Fibroblast of gingiva (primary cell): ENCODE results near the gene STPG3.
"Not testable (repeated sequence)": the region's sequence is repeated elsewhere in the genome, so short reads cannot be mapped to it uniquely, and the experiment has no call there.

Experiments used
- DNase-seq: peaks from one replicate; pipeline ENCODE4 v3.0.0-alpha.2; 2011; ENCODE audit warnings: low read depth

The STPG3 gene

DNA sequence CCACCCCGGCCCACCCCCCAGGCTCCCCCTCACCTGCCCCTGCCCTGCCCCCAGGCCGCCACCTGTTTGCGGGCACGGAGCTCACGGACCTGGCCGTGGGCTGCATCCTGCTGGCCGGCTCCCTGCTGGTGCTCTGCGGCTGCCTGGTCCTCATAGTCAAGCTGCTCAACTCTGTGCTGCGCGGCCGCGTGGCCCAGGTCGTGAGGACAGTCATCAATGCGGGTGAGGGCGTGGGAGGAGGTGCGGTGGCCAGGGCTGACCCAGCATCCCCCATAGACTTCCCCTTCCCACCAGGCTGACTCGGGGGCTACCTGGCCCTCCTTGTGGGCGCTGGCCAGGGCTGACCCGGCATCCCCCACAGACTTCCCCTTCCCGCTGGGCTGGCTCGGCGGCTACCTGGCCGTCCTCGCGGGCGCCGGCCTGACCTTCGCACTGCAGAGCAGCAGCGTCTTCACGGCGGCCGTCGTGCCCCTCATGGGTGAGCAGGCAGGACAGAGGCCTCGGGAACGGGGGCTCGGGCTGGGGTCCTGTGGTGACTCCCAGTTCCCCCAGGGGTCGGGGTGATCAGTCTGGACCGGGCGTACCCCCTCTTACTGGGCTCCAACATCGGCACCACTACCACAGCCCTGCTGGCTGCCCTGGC, 16.9 kb upstream of the STPG3 start:
- no peak for DNase-seq

DNA sequence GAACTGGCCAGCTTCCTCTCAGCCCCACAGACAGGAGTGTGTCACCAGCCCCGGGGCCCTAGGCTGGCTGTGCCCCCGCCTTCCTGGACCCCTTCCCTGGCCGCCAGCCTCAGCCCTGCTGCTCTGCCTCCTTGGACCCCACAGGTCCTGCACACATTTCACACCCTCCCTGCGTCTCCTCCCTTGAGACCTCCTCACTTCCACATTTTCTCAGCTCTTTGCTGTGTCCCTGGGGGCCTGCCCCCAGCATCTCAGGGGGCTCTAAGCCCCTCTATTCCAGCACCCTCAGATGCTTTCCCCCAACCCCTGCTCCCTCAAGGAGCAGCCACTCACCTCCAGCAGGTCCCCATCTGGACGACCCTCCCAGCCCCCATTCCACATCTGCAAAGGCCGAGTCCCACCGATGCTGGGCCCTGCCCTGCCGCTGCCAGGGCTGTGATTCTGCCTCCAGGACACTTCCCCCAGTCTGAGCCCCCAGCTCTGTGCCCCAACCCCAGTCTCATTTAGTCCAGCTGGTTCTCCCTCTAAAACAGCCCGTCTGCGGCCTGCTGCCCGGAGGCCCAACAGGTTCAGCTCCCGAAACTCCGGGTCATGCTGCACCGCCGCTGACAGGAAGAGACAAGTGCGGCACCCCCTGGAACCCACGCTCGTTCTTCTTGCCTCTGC, 16.2 kb upstream of the STPG3 start:
- DNase-seq, result no peak

DNA sequence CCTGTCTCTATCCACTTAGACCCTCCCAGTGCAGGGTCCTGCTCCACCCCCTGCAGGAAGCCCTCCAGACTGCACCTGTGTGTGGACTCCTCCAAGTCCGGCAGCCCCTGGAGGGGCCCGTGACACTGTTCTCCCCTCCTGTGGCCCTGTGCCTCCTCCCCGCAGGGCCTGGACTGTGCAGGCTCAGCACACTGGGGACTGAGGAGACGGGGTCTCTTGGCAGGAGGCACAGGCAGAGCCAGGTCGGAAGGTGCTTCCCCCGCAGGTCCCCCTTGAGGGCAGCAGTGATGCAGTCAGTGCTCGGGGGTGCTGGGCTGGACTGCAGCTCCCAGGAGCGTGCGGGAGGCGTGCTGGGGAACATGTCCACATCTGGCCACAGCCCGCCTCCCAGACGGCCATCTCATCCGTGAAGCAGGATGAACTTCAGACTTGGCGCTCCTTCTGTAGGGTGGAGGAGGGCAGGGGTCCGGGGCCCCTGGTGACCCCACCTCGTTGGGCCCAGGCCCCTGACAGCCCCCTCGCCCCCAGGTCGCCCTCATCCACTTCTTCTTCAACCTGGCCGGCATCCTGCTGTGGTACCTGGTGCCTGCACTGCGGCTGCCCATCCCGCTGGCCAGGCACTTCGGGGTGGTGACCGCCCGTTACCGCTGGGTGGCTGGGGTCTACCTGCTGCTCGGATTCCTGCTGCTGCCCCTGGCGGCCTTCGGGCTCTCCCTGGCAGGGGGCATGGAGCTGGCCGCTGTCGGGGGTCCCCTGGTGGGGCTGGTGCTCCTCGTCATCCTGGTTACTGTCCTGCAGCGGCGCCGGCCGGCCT, 15.5 kb upstream of the STPG3 start:
- DNase-seq, result no peak

- DNase-seq, result peak; percentile 39
Observed at GRCh38 chr9:137236238-137236935, 14.7 kb upstream of the STPG3 start.

- DNase-seq, result no peak
Observed at GRCh38 chr9:137236936-137237421, 14.1 kb upstream of the STPG3 start.

- DNase-seq, result no peak
Observed at GRCh38 chr9:137237759-137238726, 13.0 kb upstream of the STPG3 start.

- not testable (repeated sequence) for DNase-seq
Observed at GRCh38 chr9:137239541-137240200, 11.4 kb upstream of the STPG3 start.

DNA sequence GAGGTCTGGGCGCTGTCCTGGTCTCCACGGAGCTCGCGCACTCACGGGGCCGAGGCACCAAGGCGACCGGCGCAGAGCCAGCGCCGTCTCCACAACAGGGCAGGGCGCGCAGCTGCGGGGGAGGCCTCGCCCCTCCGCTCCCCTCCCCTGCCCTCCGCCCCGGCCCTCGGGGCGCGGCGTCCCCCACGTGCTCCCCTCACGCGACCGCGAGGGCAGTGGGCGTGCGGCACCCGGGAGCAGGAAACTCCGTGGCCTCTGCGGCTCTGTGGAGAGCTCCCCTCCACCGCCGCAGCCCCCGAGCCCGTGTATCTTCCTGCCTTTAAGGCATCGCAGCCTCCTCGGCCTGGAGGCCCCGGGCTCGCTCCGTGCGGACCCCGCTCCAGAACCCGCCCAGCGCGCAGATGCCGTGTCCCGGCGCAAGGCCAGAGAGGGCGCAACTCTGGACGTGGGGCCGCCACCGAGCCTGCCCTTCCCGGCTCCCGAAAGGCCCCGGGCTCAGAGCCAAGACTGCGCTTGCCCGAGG, 10.7 kb upstream of the STPG3 start:
- DNase-seq, result peak; percentile 88

GRCh38 chr9:137240841-137241489, 10.1 kb upstream of the STPG3 start, which contains the start of gene TUBB4B:
TSS of gene TUBB4B (plus strand) at chr9:137241287. CDS start at chr9:137241361, 74 bp downstream.
- DNase-seq, result peak; percentile 100

DNA sequence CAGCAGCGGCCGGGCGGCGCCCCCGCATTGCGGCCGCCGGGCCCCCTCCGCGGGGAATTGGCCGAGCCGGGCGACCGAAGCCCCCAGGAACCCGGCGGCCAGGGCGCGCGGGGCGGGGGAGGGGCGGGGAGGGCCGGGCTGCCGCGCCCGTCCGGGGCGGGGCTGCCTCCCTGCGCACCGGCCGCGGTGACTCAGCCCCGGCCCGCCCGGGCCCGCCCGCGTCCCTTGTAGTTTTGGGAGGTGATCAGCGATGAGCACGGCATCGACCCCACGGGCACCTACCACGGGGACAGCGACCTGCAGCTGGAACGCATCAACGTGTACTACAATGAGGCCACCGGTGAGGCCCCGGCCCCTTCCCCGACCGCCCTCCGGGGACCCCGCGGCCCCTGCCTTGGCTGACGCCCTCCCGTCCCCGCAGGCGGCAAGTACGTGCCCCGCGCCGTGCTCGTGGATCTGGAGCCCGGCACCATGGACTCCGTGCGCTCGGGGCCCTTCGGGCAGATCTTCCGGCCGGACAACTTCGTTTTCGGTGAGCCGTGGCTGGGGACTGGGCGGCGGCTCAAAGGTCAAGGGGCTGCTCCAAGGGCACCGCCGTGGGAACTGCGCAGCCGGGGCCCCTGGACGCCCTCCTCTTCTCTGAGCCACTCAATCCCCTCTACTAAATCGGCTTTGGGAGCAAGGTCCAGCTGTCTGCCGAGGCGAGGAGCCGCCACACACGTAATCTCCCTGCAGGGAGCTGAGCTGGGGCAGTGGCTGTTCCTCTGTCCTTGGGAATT, 9.4 kb upstream of the STPG3 start:
- DNase-seq, result peak; percentile 31

DNA sequence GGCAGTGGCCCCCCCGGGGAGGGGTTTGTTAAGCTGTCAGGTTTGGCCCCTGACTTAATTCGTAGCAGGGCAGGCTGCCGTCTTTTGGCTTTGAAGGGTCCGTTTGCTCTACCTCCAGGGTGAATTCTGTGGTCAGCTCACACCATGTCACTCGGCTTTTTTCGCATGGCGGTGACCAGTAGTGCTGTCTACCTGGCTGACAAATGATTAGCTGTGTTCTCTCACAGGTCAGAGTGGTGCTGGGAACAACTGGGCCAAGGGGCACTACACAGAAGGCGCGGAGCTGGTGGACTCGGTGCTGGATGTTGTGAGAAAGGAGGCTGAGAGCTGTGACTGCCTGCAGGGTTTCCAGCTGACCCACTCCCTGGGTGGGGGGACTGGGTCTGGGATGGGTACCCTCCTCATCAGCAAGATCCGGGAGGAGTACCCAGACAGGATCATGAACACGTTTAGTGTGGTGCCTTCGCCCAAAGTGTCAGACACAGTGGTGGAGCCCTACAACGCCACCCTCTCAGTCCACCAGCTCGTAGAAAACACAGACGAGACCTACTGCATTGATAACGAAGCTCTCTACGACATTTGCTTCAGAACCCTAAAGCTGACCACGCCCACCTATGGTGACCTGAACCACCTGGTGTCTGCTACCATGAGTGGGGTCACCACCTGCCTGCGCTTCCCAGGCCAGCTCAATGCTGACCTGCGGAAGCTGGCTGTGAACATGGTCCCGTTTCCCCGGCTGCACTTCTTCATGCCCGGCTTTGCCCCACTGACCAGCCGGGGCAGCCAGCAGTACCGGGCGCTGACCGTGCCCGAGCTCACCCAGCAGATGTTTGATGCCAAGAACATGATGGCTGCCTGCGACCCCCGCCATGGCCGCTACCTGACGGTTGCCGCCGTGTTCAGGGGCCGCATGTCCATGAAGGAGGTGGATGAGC, 8.6 kb upstream of the STPG3 start:
- no peak for DNase-seq

- DNase-seq, result not testable (repeated sequence)
Observed at GRCh38 chr9:137243266-137243625, 7.8 kb upstream of the STPG3 start.

DNA sequence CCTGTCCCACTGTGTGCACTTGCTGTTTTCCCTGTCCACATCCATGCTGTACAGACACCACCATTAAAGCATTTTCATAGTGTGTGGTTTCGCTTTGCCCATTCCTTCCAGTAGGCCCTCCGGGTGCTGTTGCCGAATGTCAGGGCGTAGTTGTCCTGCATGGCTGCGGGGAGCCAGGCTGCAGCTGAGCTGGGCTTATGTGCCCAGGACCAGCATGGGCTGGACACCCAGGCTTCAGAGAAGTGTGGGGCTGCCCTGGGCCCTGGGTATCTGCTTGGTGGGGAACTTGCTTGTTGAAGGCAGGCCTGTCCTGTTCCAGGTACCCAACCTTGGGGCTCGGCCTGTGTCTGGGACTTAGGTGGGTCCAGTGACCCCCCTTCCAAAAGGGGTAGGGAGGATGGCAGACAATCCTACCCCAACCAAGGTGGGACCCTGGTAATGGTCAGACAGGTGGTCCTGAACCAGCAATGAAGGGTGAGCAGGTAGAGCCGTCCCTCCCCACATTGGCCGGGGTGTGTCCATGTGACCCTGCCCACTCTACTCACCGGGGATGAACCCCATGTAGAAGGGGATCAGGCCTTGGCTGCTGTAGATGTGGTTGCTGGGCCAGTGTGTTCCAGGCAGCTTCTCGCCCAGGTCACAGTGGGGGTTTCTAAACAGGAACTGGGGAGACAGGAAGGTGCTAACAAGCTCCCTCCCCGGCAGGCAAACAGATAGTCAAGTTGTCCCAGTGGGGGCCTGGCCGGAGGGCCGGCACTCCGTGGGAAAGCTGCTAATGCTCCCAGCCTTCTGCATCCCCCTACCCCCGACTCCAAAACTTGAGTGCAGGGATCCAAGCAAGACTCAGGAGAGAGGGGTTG, 7.2 kb upstream of the STPG3 start:
- DNase-seq, result no peak

DNA sequence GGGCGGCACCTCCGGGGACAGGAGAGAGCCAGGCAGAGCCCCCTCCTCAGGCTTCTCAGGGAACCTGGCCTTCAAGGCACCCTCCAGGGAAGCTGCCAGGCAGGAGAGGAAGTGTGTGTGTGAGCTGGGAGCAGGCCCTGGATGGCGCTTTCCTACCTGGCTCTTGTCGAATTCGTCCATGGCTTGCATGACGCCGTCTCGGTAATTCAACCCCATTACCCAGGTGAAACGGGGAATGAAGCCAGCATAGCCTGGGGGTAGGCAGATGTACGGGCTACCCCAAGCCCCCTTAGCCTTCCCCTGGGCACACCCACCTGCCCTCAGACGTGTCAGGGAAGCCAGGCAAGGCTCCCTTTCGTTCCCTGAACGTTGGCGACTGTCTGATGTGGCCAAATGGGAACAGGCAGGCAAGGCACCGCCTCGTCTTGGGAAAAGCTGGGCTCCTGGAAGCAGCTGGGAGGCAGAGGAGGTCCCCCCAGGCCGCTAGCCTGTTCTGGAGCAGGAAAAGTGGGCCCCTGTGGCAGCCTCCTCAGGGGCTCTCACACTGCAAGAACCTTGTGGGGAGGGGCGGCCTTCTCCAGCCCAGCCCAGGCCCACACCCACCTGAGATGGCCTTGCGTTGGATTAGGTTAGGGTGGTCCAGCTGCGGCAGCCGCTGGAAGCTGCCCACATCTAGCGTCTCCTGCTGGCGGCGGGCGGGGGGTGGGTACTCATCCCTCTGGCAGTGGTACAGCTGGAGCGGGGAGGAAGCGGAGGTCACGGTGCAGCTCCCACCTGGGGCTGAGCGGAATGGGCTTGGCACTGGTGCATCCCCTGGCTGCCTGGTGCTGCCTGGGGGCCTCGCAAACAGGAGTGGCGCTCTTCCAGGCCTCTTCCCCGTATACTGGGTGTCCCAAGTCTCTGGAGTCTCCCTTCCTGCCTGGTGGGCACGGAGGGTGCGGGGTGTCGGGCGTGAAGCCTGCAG, 6.3 kb upstream of the STPG3 start:
- DNase-seq, result no peak
